Uterus (tissue), 4 donors: ENCODE measurements around the gene NXF1. TPM values are rescaled to one million over a fixed set of nuclear protein-coding genes. Genes with fewer than 3 reads are reported as not detected.

ENCODE experiments used
- DNase-seq, 2 donors: peaks; one replicate each; pipeline ENCODE4 v3.0.0-alpha.2; 2019 to 2020
- H3K27ac ChIP-seq, 2 donors: fragments of 200-600 bp; sonication (generic); 1 replicate in 1 of 2; 2 replicates in 1 of 2; pipeline ENCODE4 v1.5.1; 2016 to 2018
- H3K27me3 ChIP-seq, 2 donors: fragments of 200-600 bp; sonication (generic); one replicate each; pipeline ENCODE4 v1.5.1; 2018 to 2019; ENCODE audit warnings: control low read depth in 1 of 2
- H3K36me3 ChIP-seq, 2 donors: fragments of 200-600 bp; sonication (generic); one replicate each; pipeline ENCODE4 v1.5.1; 2019; ENCODE audit warnings: control low read depth in 1 of 2
- H3K4me1 ChIP-seq, 2 donors: fragments of 200-600 bp; sonication (generic); one replicate each; pipeline ENCODE4 v1.5.1; 2018 to 2019; ENCODE audit warnings: control low read depth in 1 of 2
- H3K4me3 ChIP-seq, 2 donors: fragments of 200-600 bp; sonication (generic); 1 replicate in 1 of 2; 2 replicates in 1 of 2; pipeline ENCODE4 v1.5.1; 2018 to 2019; ENCODE audit warnings: mild to moderate bottlenecking in 1 of 2
- H3K9me3 ChIP-seq, 2 donors: fragments of 200-600 bp; sonication (generic); one replicate each; pipeline ENCODE4 v1.5.1; 2019; ENCODE audit warnings: control low read depth in 1 of 2
- POLR2A ChIP-seq, 2 donors: fragments of 450-650 bp; IDR thresholded peaks; one replicate each; pipeline ENCODE4 v1.6.1; 2016; ENCODE audit warnings: antibody characterized with exemption in 2 of 2, mild to moderate bottlenecking in 1 of 2, moderate library complexity in 1 of 2
- intact Hi-C: fragments of 100-400 bp; cut with DNase I; formaldehyde crosslinking; loops from one replicate; pipeline ENCODE4 v1.15.1; 2023; ENCODE audit warnings: low total_unique reads
- total RNA-seq, 4 donors: library from RNA; depleted of rRNA in 3 of 4; stranded (reverse); fragments of >200 nt in 3 of 4; gene quantifications; one replicate each; pipeline versions ENCODE4 v1.1.0 to v1.2.4, GENCODE V29; 2014 to 2023
- TF ChIP-seq, protein P1 (sequence below), 4 experiments: fragments of 200-600 bp in 2 of 4; fragments of 450-650 bp in 2 of 4; sonication (generic) in 2 of 4; IDR thresholded peaks; one replicate each; pipeline ENCODE4 v1.5.1; 2016 to 2019; ENCODE audit warnings: antibody characterized with exemption in 4 of 4, mild to moderate bottlenecking in 2 of 4, moderate library complexity in 1 of 4
- donor health status: DM: yes; HTN: yes; CAD: no.

Gene NXF1
- total RNA-seq, 4 donors from 2014 or later, result 41.0 to 96.2 (median 50.2) TPM

DNA sequence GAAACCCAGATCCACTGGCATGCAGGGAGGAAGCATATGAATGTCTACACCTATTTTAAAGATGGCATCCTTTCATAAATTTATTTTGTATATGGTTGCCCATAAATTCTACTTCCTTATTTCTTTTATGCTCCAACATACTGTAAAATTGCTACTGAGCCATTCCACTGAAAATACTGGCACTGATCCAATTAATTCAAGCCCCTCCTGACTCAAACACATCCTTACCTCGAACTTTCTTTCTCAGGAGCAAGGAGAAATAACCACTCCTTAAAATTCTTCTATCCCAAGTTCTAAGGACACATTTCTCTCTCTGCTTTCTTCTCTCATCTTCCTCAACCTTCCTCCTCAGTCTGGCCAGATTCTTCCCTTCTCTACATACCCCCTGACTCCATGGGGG lies 5.5 kb upstream of the NXF1 start:
- H3K36me3 ChIP-seq, result no peaks in the 10 kb centered on the region
- TF ChIP-seq POLR2A (IDR thresholded peaks at IDR 0.05), result no peak
- TF ChIP-seq, protein P1, sequence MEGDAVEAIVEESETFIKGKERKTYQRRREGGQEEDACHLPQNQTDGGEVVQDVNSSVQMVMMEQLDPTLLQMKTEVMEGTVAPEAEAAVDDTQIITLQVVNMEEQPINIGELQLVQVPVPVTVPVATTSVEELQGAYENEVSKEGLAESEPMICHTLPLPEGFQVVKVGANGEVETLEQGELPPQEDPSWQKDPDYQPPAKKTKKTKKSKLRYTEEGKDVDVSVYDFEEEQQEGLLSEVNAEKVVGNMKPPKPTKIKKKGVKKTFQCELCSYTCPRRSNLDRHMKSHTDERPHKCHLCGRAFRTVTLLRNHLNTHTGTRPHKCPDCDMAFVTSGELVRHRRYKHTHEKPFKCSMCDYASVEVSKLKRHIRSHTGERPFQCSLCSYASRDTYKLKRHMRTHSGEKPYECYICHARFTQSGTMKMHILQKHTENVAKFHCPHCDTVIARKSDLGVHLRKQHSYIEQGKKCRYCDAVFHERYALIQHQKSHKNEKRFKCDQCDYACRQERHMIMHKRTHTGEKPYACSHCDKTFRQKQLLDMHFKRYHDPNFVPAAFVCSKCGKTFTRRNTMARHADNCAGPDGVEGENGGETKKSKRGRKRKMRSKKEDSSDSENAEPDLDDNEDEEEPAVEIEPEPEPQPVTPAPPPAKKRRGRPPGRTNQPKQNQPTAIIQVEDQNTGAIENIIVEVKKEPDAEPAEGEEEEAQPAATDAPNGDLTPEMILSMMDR (IDR thresholded peaks at IDR 0.05), result no peak
- no peaks in the 10 kb centered on the region for H3K27me3 ChIP-seq
- DNase-seq, result no peak
- no peaks in the 10 kb centered on the region for H3K9me3 ChIP-seq
- no peak overlapping the region for H3K27ac ChIP-seq
- no peaks in the 10 kb centered on the region for H3K4me1 ChIP-seq
- no peak overlapping the region for H3K4me3 ChIP-seq
- intact Hi-C loops, result no loop called here

DNA sequence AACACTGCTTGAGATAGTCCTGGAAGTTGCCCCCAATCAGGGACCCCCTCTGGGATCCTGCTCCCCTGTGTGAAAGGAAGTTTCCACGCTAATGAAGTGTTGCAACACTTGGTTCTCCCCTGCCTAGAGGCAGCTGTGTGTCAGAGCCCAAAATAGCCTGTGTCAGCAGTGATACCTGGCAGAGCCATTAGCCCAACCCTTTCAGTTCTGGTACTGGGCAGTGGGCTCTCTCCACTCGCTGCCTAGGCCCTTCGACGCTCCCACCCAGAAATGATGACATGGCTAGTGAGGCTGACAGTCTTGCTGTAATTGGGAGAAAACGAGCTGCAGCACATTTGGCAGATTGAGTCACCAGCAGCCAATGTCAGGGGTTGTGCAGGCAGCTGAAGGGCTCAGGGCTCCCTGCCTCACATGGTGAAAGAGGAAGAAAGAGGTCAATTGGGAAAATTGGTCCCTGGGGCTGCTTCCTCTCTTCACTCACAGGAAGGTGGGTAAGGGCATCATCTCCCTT lies 1.4 kb upstream of the NXF1 start:
- DNase-seq, result peak; percentile 32 to 42
- Histone ChIP-seq H3K27me3 (no peaks in the 10 kb centered on the region), H3K4me3 (no peak overlapping the region), H3K4me1 (peaks cover 0 to 4% of the 10 kb centered on the region in 2 donors), H3K9me3 (no peaks in the 10 kb centered on the region), H3K36me3 (no peaks in the 10 kb centered on the region), H3K27ac (peak overlapping the region; percentile 83 to 91)
- intact Hi-C loops, result no loop called here
- TF ChIP-seq POLR2A (IDR thresholded peaks at IDR 0.05), result no peak

DNA sequence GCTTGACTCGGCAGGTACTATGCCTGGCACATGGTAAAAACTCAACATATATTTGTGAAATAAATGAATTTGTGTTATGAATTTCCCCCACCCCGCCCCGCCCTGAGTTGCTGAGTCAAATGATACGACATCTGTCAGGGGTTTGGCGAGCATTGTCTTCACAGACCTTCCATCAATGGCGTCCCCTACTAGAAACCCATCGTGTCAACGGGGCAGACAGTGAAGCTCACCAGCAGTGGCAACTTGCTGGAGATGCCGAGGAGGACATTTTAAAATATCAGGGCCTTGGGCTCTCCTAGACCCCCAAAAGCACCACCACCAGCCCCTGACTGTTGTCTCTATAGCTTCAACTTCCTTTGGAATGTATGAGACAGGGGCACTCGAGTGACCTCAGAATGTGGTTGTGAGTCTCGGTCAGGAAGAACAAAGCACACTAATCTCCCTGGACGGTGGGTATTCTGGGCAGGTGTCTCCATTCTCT lies 761 bp upstream of the NXF1 start:
- intact Hi-C loops, result no loop called here
- no peak for DNase-seq

DNA sequence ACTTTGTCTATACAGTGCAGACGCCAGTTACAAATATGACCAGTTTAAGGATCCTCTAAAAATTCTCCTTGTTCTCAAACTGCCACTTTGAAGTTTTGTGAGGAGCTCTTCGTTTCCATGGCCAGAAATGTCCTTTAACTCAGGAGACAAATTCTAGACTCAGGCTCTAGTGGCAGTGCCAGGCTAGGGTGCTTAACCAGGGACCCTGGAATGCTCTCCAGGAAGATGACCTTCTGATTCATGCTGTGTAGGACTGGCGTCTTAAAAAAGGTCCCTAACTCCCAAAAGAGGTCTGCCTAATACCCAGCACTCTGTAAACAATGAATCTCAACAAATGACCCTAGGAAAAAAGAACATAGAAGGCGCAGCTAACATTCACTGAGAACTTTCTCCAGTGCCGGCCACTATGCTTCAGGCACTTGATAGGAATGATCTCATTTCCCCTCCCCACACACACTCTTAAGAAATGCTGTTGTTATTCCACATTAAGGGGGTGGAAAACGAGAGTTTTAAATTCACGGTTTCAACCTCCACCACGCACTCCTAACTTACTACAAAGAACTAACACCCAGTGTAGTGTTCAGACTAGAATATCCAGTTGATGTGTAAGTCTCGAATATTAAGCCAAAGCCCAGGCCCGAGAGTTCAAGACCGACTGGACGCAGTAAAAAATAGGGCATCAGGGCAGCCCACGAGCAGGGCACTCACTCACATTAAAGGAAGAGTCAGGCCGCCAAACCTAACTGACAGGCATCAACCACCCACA lies 747 bp downstream of the NXF1 start:
- no peaks in the 10 kb centered on the region for H3K9me3 ChIP-seq
- no peak for DNase-seq
- H3K36me3 ChIP-seq, result no peaks in the 10 kb centered on the region
- H3K27me3 ChIP-seq, result no peaks in the 10 kb centered on the region
- peak overlapping the region; percentile 73 to 99 for H3K4me3 ChIP-seq
- intact Hi-C loops, result no loop called here
- H3K27ac ChIP-seq, result peak overlapping the region; percentile 77 to 91
- no peak for TF ChIP-seq POLR2A (IDR thresholded peaks at IDR 0.05)
- TF ChIP-seq, protein P1 (IDR thresholded peaks at IDR 0.05), result no peak
- H3K4me1 ChIP-seq, result peaks cover 0 to 4% of the 10 kb centered on the region in 2 donors

More for the DNA sequence above, 761 bp upstream of the NXF1 start:
- Histone ChIP-seq H3K27ac (peak overlapping the region; percentile 83 to 91), H3K9me3 (no peaks in the 10 kb centered on the region), H3K27me3 (no peaks in the 10 kb centered on the region), H3K4me3 (peak overlapping the region; percentile 73 to 99), H3K36me3 (no peaks in the 10 kb centered on the region), H3K4me1 (peaks cover 0 to 4% of the 10 kb centered on the region in 2 donors)
- no peak for TF ChIP-seq POLR2A (IDR thresholded peaks at IDR 0.05)
- TF ChIP-seq, protein P1 (IDR thresholded peaks at IDR 0.05), result no peak

DNA sequence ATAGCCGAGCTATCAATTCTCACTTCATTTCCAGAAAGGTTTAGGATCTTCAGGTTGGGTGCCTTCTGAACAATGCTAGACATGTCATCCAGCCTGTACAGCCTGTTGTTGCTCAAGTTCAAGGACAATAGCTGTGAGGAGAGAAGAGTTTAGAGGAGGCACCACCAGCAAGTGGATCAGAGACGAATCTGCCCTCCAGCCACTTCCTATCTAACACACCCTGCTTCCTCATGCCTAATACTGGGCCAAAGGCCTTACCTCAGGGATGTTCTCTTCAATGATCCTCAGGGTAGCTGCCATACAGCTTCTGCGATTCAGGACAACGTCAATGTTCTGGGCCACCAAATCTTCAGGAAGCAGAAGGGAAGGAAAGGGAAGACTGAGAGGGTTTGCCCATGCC lies 4.2 kb downstream of the NXF1 start:
- TF ChIP-seq POLR2A (IDR thresholded peaks at IDR 0.05), result no peak
- TF ChIP-seq, protein P1 (IDR thresholded peaks at IDR 0.05), result no peak
- no peaks in the 10 kb centered on the region for H3K36me3 ChIP-seq
- intact Hi-C loops, result no loop called here

More for the DNA sequence above, 4.2 kb downstream of the NXF1 start:
- DNase-seq, result no peak
- no peaks in the 10 kb centered on the region for H3K27me3 ChIP-seq
- peaks cover 0 to 4% of the 10 kb centered on the region in 2 donors for H3K4me1 ChIP-seq
- no peak overlapping the region for H3K4me3 ChIP-seq
- no peak overlapping the region for H3K27ac ChIP-seq
- H3K9me3 ChIP-seq, result no peaks in the 10 kb centered on the region
